Osteoblast (primary cell): ENCODE measurements around the gene APOC3. TPM values are rescaled to one million over a fixed set of nuclear protein-coding genes. Genes with fewer than 3 reads are reported as not detected.

Experiments
- DNase-seq: peaks from one replicate; pipeline ENCODE4 v3.0.0; 2011; ENCODE audit warnings: low spot score, mixed read lengths; ENCODE audit not compliant: insufficient read length; ENCODE audit errors: missing footprints
- H2AFZ ChIP-seq: 2 replicates; pipeline ENCODE4 v1.6.0; 2011; ENCODE audit warnings: mild to moderate bottlenecking, low read length
- H3K27ac ChIP-seq: 2 replicates; pipeline ENCODE4 v1.5.1; 2011; ENCODE audit warnings: mild to moderate bottlenecking, low read depth, low read length, moderate library complexity
- H3K27me3 ChIP-seq: 2 replicates; pipeline ENCODE4 v1.6.0; 2012; ENCODE audit warnings: mild to moderate bottlenecking, control low read depth, inconsistent platforms, low read length, moderate library complexity; ENCODE audit not compliant: insufficient read depth
- H3K36me3 ChIP-seq: 2 replicates; pipeline ENCODE4 v1.5.1; 2011; ENCODE audit warnings: mild to moderate bottlenecking, low read length, control low read depth, moderate library complexity; ENCODE audit not compliant: insufficient read depth
- H3K4me1 ChIP-seq: 2 replicates; pipeline ENCODE4 v1.5.1; 2011; ENCODE audit warnings: mild to moderate bottlenecking, low read length, control low read depth, moderate library complexity; ENCODE audit not compliant: insufficient read depth
- H3K4me2 ChIP-seq: 2 replicates; pipeline ENCODE4 v1.6.0; 2011; ENCODE audit warnings: mild to moderate bottlenecking, low read length; ENCODE audit not compliant: insufficient read depth
- H3K4me3 ChIP-seq: fragments of 200-600 bp; sonication (generic); 3 replicates; pipeline ENCODE4 v1.5.1; 2012; ENCODE audit warnings: mild to moderate bottlenecking, low read length, inconsistent platforms; ENCODE audit not compliant: insufficient read depth
- H3K79me2 ChIP-seq: 2 replicates; pipeline ENCODE4 v1.6.0; 2012; ENCODE audit warnings: mild to moderate bottlenecking, low read length, control low read depth, inconsistent platforms; ENCODE audit not compliant: insufficient read depth
- H3K9me3 ChIP-seq: 2 replicates; pipeline ENCODE4 v1.5.1; 2011; ENCODE audit warnings: low read depth, low read length, control low read depth
- H4K20me1 ChIP-seq: 2 replicates; pipeline ENCODE4 v1.6.0; 2012; ENCODE audit warnings: mild to moderate bottlenecking, low read length, control low read depth; ENCODE audit not compliant: insufficient read depth
- CTCF ChIP-seq: IDR thresholded peaks from 2 replicates; pipeline ENCODE4 v1.5.1; 2011; ENCODE audit warnings: mild to moderate bottlenecking, low read depth, low read length, moderate library complexity; ENCODE audit errors: extremely low read depth
- total RNA-seq: library from RNA; depleted of rRNA; stranded (reverse); fragments of >200 nt; gene quantifications from 2 replicates; pipeline ENCODE4 v1.2.3, GENCODE V29; 2012

APOC3 gene
- total RNA-seq, 1 donor = not detected

GRCh38 chr11:116825434-116825833 lies 4.3 kb upstream of the APOC3 start:
- Histone ChIP-seq H2AFZ (no peak overlapping the region), H3K27ac (no peak overlapping the region), H3K79me2 (no peaks in the 10 kb centered on the region), H3K27me3 (no peaks in the 10 kb centered on the region), H3K9me3 (no peaks in the 10 kb centered on the region), H3K4me2 (no peak overlapping the region), H3K4me1 (peaks cover 9% of the 10 kb centered on the region), H3K4me3 (no peak overlapping the region), H3K36me3 (no peaks in the 10 kb centered on the region), H4K20me1 (no peaks in the 10 kb centered on the region)
- no peak for DNase-seq
- no peak for TF ChIP-seq CTCF

DNA sequence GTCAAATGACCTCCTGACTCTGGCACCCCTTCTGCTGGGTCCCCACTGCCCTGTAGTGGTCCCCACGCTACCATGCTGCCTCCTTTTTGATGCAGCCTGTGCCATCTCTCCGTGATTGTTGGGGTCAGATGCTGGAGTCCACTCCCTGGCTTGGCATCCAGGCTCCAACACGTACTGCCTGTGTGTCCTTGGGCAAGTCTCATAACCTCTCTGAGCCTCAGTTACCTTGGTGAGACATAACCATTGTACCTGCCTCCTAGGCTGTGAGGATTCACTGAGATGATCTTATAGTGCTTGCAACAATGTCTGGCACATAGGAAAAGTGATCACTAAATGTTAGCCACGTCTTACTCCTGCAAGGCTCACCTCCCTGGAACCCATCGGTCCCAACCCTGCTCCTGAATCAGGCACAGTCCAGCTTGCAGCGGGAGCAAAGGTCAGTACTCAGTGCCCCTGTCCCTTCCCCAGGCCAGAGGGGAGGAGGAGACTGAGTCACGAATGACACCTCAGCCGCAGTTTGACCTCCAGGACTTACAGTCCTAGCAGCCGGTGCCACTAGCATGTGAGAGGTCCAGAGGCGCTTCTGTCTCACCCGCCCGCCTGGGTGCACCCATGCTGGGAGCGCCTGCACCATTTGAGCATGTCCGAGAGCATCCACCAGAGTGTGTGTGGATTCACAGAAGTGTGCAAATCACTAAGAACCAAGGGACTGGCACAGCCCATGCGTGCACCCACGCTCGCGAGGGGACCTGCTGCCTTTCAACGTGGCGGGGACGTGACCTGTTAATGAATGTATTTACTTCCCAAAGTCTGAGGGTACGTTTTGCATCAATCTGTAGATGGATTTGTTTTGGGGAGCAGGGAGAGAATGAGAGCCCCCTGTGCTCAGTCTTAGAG lies 3.6 kb upstream of the APOC3 start:
- Histone ChIP-seq H4K20me1 (no peaks in the 10 kb centered on the region), H3K27me3 (no peaks in the 10 kb centered on the region), H3K27ac (no peak overlapping the region), H2AFZ (no peak overlapping the region), H3K9me3 (no peaks in the 10 kb centered on the region), H3K36me3 (no peaks in the 10 kb centered on the region), H3K4me2 (no peak overlapping the region), H3K4me3 (no peak overlapping the region), H3K79me2 (no peaks in the 10 kb centered on the region), H3K4me1 (peaks cover 9% of the 10 kb centered on the region)
- DNase-seq = no peak
- no peak for TF ChIP-seq CTCF

DNA sequence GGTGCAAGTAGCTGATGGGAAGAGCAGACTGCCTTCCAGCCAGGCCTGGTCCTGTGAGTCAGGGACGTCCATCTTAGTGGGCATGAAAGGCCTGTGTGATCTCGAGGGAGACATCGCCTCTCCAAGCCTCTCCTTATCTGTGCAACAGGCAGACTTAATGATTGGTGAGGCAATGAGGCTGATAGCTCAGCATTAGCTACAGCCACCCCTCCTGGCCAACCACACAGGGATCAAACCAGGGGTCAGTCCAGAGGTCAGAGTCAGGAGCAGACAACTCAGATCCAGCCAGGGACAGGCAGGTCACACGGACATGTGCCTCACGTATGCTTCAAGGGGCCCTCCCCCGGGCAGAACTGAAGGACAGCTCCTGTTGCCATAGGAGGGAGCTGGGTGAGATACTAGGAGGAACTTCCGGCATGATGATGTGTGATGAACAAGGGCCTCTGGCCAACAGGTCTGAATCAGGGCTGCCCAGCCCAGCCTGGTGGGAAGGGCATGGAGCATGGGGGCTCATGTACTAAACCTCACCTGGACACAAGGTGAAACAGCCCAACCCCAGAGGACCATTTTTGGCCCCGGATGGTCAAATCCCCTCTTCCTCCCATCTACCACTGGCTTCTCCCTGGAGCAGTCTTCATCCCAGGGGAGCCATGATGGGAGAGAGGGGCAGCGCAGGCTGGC lies 2.8 kb upstream of the APOC3 start:
- no peak overlapping the region for H3K4me3 ChIP-seq
- no peaks in the 10 kb centered on the region for H3K36me3 ChIP-seq
- peaks cover 9% of the 10 kb centered on the region for H3K4me1 ChIP-seq
- no peaks in the 10 kb centered on the region for H4K20me1 ChIP-seq
- H3K4me2 ChIP-seq = no peak overlapping the region
- no peak for TF ChIP-seq CTCF
- H3K9me3 ChIP-seq = no peaks in the 10 kb centered on the region
- H3K27ac ChIP-seq = no peak overlapping the region
- H3K79me2 ChIP-seq = no peaks in the 10 kb centered on the region
- peak; percentile 77 for DNase-seq
- H3K27me3 ChIP-seq = no peaks in the 10 kb centered on the region
- no peak overlapping the region for H2AFZ ChIP-seq

GRCh38 chr11:116827461-116827860 lies 2.2 kb upstream of the APOC3 start:
- no peak for TF ChIP-seq CTCF
- H3K27me3 ChIP-seq = no peaks in the 10 kb centered on the region
- no peak for DNase-seq
- H4K20me1 ChIP-seq = no peaks in the 10 kb centered on the region
- H3K27ac ChIP-seq = no peak overlapping the region
- peaks cover 9% of the 10 kb centered on the region for H3K4me1 ChIP-seq
- no peaks in the 10 kb centered on the region for H3K79me2 ChIP-seq
- H2AFZ ChIP-seq = no peak overlapping the region
- H3K4me3 ChIP-seq = no peak overlapping the region
- no peaks in the 10 kb centered on the region for H3K9me3 ChIP-seq
- no peak overlapping the region for H3K4me2 ChIP-seq
- H3K36me3 ChIP-seq = no peaks in the 10 kb centered on the region
